NCI-H1092 (cell line): Measurements from ENCODE around the gene OPN1MW2.
"Not testable (repeated sequence)": the region's sequence is repeated elsewhere in the genome, so short reads cannot be mapped to it uniquely, and the experiment has no call there.

Source experiments
- DNase-seq: peaks from one replicate; lab custom pipeline; 2025; lab: John Stamatoyannopoulos, UW

Gene OPN1MW2

GRCh38 chrX:154219456-154219855 is at the start of gene OPN1MW2:
Gene OPN1MW2, plus strand, starts transcription at chrX:154219756. Its CDS starts 60 bp downstream, at chrX:154219816.
- not testable (repeated sequence) for DNase-seq

DNA sequence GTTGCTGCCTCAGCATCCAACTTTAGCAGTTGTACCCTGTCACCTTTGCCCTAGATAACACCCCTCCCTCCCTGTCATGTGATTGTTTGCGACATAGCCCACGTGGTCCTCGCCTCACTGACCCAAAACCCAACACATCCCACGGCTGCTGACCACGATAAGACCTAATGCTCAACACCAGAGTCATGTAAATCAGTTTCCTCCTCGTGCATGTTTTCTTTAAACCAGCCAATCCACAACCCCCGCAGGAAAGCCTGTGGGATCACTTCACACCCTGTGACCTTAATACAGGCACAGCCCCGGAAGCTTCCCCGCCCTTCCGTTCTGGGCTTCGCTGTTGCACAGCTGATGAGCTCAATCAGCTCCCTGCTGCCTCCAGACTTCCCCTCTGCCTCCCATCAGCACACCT is 47.0 kb upstream of the OPN1MW2 start:
- not testable (repeated sequence) for DNase-seq

DNA sequence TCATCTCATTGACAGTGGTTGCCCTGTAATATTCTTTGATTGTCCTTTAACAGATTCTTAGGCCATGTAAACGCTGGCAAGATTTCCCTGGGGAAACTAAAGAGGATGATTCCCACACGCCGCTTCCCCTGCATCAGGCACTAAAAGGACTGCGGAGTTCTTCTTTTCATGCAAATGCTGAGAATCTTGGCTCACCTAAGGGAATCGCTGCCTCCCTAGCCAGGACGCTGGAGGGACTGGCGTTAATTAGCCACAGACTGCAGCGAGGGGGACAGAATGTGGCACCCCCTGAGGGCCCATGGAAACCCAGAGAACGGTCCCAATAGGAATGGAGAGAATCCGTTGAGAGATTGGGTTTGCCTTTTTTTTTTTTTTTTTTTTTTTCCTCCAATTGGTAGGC is 45.2 kb upstream of the OPN1MW2 start:
- not testable (repeated sequence) for DNase-seq

DNA sequence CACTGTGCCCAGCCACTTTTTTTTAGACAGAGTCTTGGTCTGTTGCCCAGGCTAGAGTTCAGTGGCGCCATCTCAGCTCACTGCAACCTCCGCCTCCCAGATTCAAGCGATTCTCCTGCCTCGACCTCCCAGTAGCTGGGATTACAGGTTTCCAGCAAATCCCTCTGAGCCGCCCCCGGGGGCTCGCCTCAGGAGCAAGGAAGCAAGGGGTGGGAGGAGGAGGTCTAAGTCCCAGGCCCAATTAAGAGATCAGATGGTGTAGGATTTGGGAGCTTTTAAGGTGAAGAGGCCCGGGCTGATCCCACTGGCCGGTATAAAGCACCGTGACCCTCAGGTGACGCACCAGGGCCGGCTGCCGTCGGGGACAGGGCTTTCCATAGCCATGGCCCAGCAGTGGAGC is 37.3 kb upstream of the OPN1MW2 start, which contains the start of gene OPN1MW:
OPN1MW (plus strand) TSS at position 301 of the 400 bp plus-strand sequence; CDS start at position 383, 82 bp downstream.
- not testable (repeated sequence) for DNase-seq

- not testable (repeated sequence) for DNase-seq
Observed at GRCh38 chrX:154183794-154184193, 35.8 kb upstream of the OPN1MW2 start.

- not testable (repeated sequence) for DNase-seq
Observed at GRCh38 chrX:154192846-154193245, 26.7 kb upstream of the OPN1MW2 start.

GRCh38 chrX:154194316-154194715 is 25.2 kb upstream of the OPN1MW2 start:
- DNase-seq, result not testable (repeated sequence)

DNA sequence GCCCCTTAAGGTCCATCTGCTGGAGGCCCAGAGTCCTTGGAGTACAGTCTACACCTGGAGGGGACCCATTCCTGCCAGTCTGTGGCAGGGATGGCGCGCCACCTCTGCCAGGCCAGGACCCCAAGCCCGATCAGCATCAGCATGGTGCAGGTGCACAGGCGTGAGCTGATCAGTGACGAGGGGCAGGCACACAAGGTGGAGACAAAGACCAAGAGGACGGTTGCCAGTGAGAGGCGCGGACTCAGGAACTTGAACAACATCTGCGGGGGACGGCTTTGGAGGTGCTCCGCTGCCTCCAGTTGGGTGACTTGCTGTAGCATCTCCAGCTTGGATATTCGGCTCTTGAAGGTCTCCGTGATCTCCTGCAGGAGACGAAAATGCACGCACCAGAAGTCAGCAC is 23.1 kb upstream of the OPN1MW2 start:
- not testable (repeated sequence) for DNase-seq

GRCh38 chrX:154209670-154210418 is 9.7 kb upstream of the OPN1MW2 start:
- not testable (repeated sequence) for DNase-seq

- not testable (repeated sequence) for DNase-seq
Observed at GRCh38 chrX:154211057-154211456, 8.5 kb upstream of the OPN1MW2 start.

DNA sequence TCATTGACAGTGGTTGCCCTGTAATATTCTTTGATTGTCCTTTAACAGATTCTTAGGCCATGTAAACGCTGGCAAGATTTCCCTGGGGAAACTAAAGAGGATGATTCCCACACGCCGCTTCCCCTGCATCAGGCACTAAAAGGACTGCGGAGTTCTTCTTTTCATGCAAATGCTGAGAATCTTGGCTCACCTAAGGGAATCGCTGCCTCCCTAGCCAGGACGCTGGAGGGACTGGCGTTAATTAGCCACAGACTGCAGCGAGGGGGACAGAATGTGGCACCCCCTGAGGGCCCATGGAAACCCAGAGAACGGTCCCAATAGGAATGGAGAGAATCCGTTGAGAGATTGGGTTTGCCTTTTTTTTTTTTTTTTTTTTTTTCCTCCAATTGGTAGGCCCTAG is 8.1 kb upstream of the OPN1MW2 start:
- DNase-seq, result not testable (repeated sequence)

DNA sequence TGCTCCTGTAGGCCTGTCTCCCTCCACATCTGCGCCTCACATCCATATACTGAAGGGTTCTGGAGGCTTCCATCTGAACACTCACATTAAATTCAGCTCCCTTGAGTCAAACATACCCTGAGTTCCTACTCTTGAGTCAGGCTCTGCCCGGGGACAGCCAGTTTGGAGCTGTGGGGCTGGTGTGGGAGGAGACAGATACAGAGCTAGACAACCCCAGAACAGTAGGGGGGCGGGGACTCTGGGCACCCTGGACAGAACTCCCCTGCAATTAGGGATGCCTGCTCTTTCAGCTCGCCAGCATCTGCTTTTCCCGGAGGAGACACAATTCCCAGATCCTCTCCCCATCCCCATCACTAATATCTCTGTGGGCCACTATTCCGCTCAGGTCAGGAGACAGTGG is 5.7 kb downstream of the OPN1MW2 start:
- not testable (repeated sequence) for DNase-seq

- not testable (repeated sequence) for DNase-seq
Observed at GRCh38 chrX:154226706-154227105, 7.2 kb downstream of the OPN1MW2 start.

DNA sequence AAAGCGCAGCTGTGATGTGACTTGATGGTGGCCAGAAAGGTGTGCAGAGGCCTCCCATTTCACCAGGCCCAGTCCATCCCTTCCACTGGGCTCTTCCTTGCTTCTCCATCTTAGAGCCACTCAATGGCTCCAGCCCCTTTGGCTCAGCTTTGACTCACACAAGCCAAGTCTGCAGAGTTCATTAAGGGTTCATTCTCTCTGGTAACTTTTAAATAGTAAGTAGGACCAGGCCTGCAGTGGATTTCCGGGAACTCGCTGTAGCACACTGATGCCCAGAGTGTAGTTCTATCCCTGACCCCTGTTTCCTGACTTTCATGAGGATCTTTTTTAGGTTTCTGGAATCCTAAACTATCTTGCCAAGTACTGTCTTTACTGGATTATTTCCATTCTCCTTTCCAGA is 11.9 kb downstream of the OPN1MW2 start:
- DNase-seq, result not testable (repeated sequence)

DNA sequence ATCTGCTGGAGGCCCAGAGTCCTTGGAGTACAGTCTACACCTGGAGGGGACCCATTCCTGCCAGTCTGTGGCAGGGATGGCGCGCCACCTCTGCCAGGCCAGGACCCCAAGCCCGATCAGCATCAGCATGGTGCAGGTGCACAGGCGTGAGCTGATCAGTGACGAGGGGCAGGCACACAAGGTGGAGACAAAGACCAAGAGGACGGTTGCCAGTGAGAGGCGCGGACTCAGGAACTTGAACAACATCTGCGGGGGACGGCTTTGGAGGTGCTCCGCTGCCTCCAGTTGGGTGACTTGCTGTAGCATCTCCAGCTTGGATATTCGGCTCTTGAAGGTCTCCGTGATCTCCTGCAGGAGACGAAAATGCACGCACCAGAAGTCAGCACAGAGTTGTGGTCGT is 14.1 kb downstream of the OPN1MW2 start:
- not testable (repeated sequence) for DNase-seq

GRCh38 chrX:154238939-154239559 is 19.5 kb downstream of the OPN1MW2 start:
- DNase-seq, result not testable (repeated sequence)

DNA sequence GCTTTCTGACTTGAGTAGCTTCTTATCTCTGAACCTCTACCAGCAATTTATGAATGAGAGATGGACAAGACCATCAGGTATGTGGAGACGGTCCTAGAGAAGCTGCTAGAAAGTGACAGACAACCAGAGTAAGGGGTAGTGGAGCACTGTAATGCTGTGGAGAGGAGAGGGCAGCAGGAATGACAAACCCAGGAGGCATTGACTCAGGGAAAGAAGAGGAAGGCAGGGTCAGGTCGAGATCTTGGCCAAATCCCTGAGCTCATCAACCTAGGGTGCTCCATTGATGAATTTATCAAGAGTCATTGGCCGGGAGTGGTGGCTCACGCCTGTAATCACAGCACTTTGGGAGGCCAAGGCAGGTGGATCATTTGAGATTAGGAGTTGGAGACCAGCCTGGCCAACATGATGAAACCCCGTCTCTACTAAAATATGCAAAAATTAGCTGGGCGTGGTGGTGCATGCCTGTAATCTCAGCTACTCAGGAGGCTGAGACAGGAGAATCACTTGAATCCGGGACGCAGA is 20.5 kb downstream of the OPN1MW2 start:
- DNase-seq, result not testable (repeated sequence)

DNA sequence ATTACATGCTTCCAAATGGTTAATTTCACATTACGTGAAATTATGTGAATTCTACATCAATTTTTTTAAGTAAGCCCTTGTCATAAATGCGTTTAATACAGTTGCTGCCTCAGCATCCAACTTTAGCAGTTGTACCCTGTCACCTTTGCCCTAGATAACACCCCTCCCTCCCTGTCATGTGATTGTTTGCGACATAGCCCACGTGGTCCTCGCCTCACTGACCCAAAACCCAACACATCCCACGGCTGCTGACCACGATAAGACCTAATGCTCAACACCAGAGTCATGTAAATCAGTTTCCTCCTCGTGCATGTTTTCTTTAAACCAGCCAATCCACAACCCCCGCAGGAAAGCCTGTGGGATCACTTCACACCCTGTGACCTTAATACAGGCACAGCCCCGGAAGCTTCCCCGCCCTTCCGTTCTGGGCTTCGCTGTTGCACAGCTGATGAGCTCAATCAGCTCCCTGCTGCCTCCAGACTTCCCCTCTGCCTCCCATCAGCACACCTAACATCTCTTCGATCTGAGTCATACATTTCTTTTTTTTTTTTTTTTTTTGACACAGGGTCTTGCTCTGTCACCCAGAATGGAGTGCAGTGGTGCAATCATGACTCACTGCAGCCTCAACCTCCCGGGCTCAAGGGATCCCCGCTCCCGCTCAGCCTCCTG is 28.0 kb downstream of the OPN1MW2 start:
- not testable (repeated sequence) for DNase-seq

- not testable (repeated sequence) for DNase-seq
Observed at GRCh38 chrX:154248076-154248475, 28.5 kb downstream of the OPN1MW2 start.

GRCh38 chrX:154257282-154257681 is 37.7 kb downstream of the OPN1MW2 start, which contains the start of gene OPN1MW3:
Gene OPN1MW3, plus strand, starts transcription at chrX:154257582. Its CDS starts 38 bp downstream, at chrX:154257620.
- not testable (repeated sequence) for DNase-seq

DNA sequence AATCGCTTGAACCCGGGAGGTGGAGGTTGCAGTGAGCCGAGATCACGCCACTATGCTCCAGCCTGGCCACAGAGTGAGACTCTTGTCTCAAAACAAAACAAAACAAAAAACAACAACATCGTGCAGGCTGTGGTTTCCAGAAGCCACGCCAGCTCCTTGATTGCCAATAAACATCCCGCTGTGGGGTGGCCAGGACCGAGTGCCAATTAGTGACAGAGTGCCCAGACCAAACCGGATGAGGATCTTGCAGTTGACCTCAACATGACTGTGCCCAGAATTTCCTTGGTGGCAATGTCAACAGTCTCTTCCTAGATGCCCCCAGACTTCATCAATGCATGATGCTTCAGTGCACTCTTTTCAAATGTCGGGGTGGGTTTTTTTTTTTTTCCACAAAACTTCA is 39.2 kb downstream of the OPN1MW2 start:
- not testable (repeated sequence) for DNase-seq

DNA sequence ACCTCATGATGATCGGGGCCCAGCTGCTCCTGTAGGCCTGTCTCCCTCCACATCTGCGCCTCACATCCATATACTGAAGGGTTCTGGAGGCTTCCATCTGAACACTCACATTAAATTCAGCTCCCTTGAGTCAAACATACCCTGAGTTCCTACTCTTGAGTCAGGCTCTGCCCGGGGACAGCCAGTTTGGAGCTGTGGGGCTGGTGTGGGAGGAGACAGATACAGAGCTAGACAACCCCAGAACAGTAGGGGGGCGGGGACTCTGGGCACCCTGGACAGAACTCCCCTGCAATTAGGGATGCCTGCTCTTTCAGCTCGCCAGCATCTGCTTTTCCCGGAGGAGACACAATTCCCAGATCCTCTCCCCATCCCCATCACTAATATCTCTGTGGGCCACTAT is 43.5 kb downstream of the OPN1MW2 start:
- DNase-seq, result not testable (repeated sequence)
